ENCODE measurements around the gene AMFR.
"Not testable (repeated sequence)": the region's sequence is repeated elsewhere in the genome, so short reads cannot be mapped to it uniquely, and the experiment has no call there.

Gene AMFR

DNA sequence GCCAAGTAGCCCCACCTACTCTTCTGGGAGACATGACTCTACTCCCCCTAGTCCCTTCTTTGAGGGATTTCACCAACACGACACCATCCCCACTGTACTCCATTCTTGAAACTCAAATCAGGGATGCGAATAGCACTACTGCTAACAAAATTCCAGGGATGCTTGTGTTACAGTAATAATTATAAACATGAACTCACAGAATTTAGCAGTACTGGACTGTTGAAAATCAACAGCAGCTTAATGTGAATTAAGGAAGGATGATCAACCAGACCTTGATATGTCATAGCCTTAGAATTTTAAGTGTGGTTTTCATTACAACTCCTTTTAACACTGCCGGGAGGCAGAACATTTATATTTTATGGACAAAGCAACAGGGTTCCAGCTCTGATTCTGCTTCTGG is 37.9 kb downstream of the AMFR start:
- no peak overlapping the region for H3K4me3 ChIP-seq (ENCODE audit: control insufficient read depth, low read depth, low read length)
- TF ChIP-seq, protein P1, sequence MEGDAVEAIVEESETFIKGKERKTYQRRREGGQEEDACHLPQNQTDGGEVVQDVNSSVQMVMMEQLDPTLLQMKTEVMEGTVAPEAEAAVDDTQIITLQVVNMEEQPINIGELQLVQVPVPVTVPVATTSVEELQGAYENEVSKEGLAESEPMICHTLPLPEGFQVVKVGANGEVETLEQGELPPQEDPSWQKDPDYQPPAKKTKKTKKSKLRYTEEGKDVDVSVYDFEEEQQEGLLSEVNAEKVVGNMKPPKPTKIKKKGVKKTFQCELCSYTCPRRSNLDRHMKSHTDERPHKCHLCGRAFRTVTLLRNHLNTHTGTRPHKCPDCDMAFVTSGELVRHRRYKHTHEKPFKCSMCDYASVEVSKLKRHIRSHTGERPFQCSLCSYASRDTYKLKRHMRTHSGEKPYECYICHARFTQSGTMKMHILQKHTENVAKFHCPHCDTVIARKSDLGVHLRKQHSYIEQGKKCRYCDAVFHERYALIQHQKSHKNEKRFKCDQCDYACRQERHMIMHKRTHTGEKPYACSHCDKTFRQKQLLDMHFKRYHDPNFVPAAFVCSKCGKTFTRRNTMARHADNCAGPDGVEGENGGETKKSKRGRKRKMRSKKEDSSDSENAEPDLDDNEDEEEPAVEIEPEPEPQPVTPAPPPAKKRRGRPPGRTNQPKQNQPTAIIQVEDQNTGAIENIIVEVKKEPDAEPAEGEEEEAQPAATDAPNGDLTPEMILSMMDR (IDR thresholded peaks at IDR 0.05; ENCODE audit: control insufficient read depth, insufficient read depth, low read depth, low read length, missing control alignments): no peak
- DNase-seq (ENCODE audit: low read depth): no peak

DNA sequence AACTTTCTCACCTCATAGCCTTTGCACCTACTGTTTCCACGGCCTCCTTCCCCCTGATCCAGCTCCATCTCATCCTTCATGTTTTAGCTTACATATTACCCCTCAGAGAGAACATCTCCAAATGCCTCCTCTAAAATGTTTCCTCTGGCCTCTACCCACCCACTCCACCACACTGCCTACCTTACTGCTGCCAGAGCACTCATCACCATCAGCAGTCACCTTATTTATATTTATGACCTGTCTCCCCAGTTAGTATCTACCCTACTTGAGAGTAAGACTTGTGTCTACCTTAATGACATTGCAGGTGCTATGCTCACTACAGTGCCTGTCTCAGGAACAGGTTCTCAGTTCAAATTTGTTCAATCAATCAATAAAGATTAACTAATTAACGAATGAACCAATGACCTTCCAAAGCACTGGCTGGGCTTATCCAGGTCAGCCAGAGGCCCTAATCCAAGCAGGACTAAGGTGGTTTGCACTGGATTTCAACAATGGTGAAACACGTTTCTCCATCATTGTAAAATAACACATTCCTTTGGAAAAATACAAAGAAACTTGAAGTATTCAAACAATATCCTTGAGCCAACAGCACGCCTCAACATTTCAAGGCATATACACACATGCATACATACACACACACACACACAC is 41.1 kb downstream of the AMFR start:
- no peak overlapping the region for H3K4me3 ChIP-seq (ENCODE audit: control insufficient read depth, low read depth, low read length)
- TF ChIP-seq, protein P1 (IDR thresholded peaks at IDR 0.05; ENCODE audit: control insufficient read depth, insufficient read depth, low read depth, low read length, missing control alignments): no peak
- DNase-seq (ENCODE audit: low read depth): no peak

DNA sequence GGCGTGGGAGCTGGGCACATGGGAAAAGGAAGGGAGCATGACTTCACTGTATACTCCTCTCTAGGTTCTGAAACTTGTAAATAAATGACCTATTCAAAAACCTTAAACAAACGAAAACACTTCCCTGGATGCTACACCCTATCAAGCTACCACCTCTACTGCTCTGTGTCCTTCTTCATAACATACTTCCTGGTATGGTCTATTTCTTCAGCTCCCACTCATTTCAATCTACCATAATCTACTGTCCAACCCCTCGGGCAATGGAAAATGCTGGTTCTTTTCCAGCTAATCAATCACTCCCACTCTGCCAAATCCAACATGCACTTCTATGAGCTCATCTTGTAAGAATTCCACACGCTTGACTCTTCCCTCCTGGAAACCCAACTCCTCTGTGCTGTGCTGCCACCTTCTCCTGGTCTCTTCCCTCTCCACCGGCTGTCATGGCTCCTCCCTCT is 42.4 kb downstream of the AMFR start:
- H3K4me3 ChIP-seq (ENCODE audit: control insufficient read depth, low read depth, low read length): no peak overlapping the region
- TF ChIP-seq, protein P1 (IDR thresholded peaks at IDR 0.05; ENCODE audit: control insufficient read depth, insufficient read depth, low read depth, low read length, missing control alignments): no peak
- DNase-seq (ENCODE audit: low read depth): no peak

DNA sequence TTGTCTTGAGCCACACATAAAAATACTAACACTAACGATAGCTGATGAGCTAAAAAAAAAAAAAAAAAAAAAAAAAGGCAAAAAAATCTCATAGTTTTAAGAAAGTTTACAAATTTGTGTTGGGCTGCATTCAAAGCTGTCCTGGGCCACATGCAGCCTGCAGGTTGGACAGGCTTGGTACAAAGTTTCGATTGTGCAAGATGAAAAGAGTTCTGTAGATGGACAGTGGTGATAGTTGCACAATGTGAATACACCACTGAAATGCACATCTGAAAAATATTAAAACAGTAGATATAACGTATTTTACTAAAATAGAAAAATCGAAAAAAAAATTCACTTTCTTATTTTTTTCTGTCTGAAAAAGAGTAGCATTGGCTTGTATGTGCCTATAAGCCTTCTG is 42.9 kb downstream of the AMFR start:
- no peak overlapping the region for H3K4me3 ChIP-seq (ENCODE audit: control insufficient read depth, low read depth, low read length)
- DNase-seq (ENCODE audit: low read depth): no peak
- TF ChIP-seq, protein P1 (IDR thresholded peaks at IDR 0.05; ENCODE audit: control insufficient read depth, insufficient read depth, low read depth, low read length, missing control alignments): no peak

DNA sequence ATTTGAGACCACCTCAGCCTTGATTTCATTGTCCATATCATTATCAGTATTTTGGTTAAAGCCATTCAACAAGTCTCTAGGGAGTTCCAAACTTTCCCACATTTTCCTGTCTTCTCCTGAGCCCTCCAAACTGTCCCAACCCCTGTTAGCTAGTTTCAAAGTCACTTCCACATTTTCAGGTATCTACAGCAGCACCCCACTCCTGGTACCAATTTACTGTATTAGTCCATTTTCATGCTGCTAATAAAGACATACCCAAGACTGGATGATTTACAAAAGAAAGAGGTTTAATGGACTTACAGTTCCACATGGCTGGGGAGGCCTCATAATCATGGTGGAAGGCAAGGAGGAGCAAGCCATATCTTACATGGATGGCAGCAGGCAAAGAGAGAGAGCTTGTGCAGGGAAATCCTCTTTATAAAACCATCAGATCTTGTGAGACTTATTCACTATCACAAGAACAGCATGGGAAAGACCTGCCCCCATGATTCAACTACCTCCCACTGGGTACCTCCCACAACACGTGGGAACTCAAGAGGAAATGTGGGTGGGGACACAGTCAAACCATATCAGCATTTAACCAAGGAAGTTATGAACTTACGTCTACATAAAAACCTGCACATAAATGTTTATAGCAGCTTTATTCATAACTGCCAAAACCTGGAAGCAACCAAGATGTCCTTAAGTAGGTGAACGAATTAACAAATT is 44.4 kb downstream of the AMFR start:
- not testable (repeated sequence) for DNase-seq (ENCODE audit: low read depth); H3K4me3 ChIP-seq (ENCODE audit: control insufficient read depth, low read depth, low read length)

DNA sequence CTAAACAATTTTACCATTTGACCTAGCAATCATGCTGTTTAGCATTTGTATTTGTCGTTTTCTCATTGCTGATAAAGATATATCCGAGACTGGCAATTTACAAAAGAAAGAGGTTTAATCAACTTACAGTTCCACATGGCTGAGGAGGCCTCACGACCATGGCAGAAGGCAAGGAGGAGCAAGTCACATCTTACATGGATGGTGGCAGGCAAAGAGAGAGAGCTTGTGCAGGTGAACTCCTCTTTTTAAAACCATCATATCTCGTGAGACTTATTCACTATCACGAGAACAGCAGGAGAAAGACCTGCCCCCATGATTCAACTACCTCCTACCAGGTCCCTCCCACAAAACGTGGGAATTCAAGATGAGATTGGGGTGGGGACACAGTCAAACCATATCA is 46.3 kb downstream of the AMFR start:
- DNase-seq (ENCODE audit: low read depth); H3K4me3 ChIP-seq (ENCODE audit: control insufficient read depth, low read depth, low read length): not testable (repeated sequence)

DNA sequence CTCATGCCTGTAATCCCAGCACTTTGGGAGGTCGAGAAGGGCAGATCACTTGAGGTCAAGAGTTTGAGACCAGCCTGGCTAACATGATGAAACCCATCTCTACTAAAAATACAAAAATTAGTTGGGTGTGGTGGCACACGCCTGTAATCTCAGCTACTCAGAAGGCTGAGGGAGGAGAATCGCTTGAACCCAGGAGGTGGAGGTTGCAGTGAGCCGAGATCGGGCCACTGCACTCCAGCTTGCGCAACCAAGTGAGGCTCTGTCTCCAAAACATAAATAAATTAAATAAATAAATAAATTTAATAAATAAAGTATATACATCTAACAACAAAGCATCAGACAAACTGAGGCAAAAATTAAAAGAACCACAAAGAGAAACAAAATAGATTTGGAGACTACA is 49.6 kb downstream of the AMFR start:
- DNase-seq (ENCODE audit: low read depth): not testable (repeated sequence)

DNA sequence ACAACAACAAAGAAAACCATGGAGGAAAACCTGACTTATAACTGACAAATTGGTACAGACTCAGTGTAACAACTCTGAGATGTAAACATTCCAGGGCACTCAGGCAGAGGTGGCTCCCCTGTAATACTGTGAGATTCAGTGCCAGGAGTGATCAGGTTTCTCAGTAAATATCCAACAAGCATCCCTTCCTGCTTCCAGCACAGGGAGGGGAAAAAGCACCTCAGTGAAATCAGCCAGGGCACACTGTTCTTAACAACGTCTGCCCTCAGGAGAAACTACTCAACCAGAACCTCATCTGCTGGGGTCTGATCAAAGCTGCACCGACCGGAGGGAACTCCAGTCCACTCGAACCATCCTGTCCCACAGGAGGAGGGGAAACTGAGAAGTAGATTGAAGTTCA is 52.3 kb downstream of the AMFR start:
- DNase-seq (ENCODE audit: low read depth): no peak
- no peak overlapping the region for H3K4me3 ChIP-seq (ENCODE audit: control insufficient read depth, low read depth, low read length)
- TF ChIP-seq, protein P1 (IDR thresholded peaks at IDR 0.05; ENCODE audit: control insufficient read depth, insufficient read depth, low read depth, low read length, missing control alignments): no peak

More for the DNA sequence above, 49.6 kb downstream of the AMFR start:
- not testable (repeated sequence) for H3K4me3 ChIP-seq (ENCODE audit: control insufficient read depth, low read depth, low read length)

All from AG09309 (cell line).